IMR-90 (cell line): ENCODE data around the gene MRM1. TPM values are rescaled to one million over a fixed set of nuclear protein-coding genes. Genes with fewer than 3 reads are reported as not detected.

Source experiments
- ATAC-seq: fragments of 200-7000 bp; cut with Tn5 transposase; 2 replicates; pipeline ENCODE4 v1.9.1; 2020; ENCODE audit warnings: low read depth, mild to moderate bottlenecking, moderate library complexity
- BruUV-seq: library from RNA; stranded (reverse); fragments of 400-500 nt; replicated peaks from 2 replicates; lab custom pipeline; 2021; lab: Mats Ljungman, UMichigan
- CTCF ChIA-PET: fragments of 300-600 bp; formaldehyde crosslinking; extraction: SDS; loops from one replicate; lab custom pipeline; 2021; ENCODE audit warnings: antibody characterized with exemption; lab: Yijun Ruan, JAX
- POLR2A ChIA-PET: fragments of 300-600 bp; sonication (Branson Sonifier 250); formaldehyde crosslinking; loops from one replicate; lab custom pipeline; 2022; ENCODE audit warnings: antibody characterized with exemption; ENCODE audit not compliant: unreplicated experiment; lab: Charles Lee
- DNase-seq: peaks from one replicate; pipeline ENCODE4 v3.0.0; 2013
- H2AFZ ChIP-seq: replicated peaks from 2 replicates; pipeline ENCODE3; 2013; ENCODE audit warnings: low read length, mild to moderate bottlenecking; ENCODE audit not compliant: poor library complexity
- H2AK5ac ChIP-seq: 2 replicates; pipeline ENCODE4 v1.6.1; 2013; ENCODE audit warnings: low read depth, low read length, inconsistent platforms
- H2AK9ac ChIP-seq: replicated peaks from 2 replicates; pipeline ENCODE3; 2013; ENCODE audit warnings: mild to moderate bottlenecking, low read depth, low read length, moderate library complexity; ENCODE audit not compliant: poor library complexity
- H2BK120ac ChIP-seq: 2 replicates; pipeline ENCODE4 v1.6.1; 2013; ENCODE audit warnings: low read depth, low read length, inconsistent platforms
- H2BK15ac ChIP-seq: 3 replicates; pipeline ENCODE4 v1.6.1; 2013; ENCODE audit warnings: low read depth, low read length, inconsistent platforms
- H2BK20ac ChIP-seq: 2 replicates; pipeline ENCODE4 v1.6.1; 2013; ENCODE audit warnings: low read depth, mild to moderate bottlenecking, inconsistent platforms, low read length, moderate library complexity
- H2BK5ac ChIP-seq: 2 replicates; pipeline ENCODE4 v1.6.1; 2013; ENCODE audit warnings: mild to moderate bottlenecking, low read depth, low read length, inconsistent platforms; ENCODE audit not compliant: poor library complexity, severe bottlenecking
- H3K14ac ChIP-seq: replicated peaks from 2 replicates; pipeline ENCODE4 v1.6.1; 2013; ENCODE audit warnings: low read depth, low read length, inconsistent platforms
- H3K18ac ChIP-seq: 2 replicates; pipeline ENCODE4 v1.6.1; 2013; ENCODE audit warnings: low read depth, low read length, control low read depth
- H3K23ac ChIP-seq: 2 replicates; pipeline ENCODE4 v1.6.1; 2013; ENCODE audit warnings: low read depth, low read length, inconsistent platforms
- H3K27ac ChIP-seq: 2 replicates; pipeline ENCODE4 v1.5.1; 2013; ENCODE audit warnings: mild to moderate bottlenecking, control low read depth, low read length; ENCODE audit not compliant: insufficient read depth
- H3K27me3 ChIP-seq: 2 replicates; pipeline ENCODE4 v1.6.1; 2013; ENCODE audit warnings: low read length; ENCODE audit not compliant: control insufficient read depth, insufficient read depth
- H3K36me3 ChIP-seq: 2 replicates; pipeline ENCODE4 v1.6.1; 2013; ENCODE audit warnings: low read length, mixed read lengths; ENCODE audit not compliant: control insufficient read depth, insufficient read depth
- H3K4ac ChIP-seq: 2 replicates; pipeline ENCODE4 v1.6.1; 2013; ENCODE audit warnings: low read depth, low read length, inconsistent platforms
- H3K4me1 ChIP-seq: 2 replicates; pipeline ENCODE4 v1.6.1; 2013; ENCODE audit warnings: low read length, mixed read lengths; ENCODE audit not compliant: control insufficient read depth, insufficient read depth
- H3K4me2 ChIP-seq: 2 replicates; pipeline ENCODE4 v1.6.1; 2013; ENCODE audit warnings: low read depth, mild to moderate bottlenecking, control low read depth, low read length, moderate library complexity
- H3K4me3 ChIP-seq: 2 replicates; pipeline ENCODE4 v1.5.1; 2013; ENCODE audit warnings: low read depth, mild to moderate bottlenecking, control low read depth, low read length, moderate library complexity; ENCODE audit not compliant: insufficient read depth
- H3K56ac ChIP-seq: 2 replicates; pipeline ENCODE4 v1.6.1; 2013; ENCODE audit warnings: low read length, inconsistent platforms; ENCODE audit not compliant: insufficient read depth; ENCODE audit errors: extremely low read depth
- H3K79me1 ChIP-seq, 2 experiments: 2 replicates each; pipeline ENCODE4 v1.6.1; 2013; ENCODE audit warnings: low read length in 2 of 2, inconsistent platforms in 1 of 2, low read depth in 1 of 2
- H3K9ac ChIP-seq: 2 replicates; pipeline ENCODE4 v1.6.1; 2013; ENCODE audit warnings: low read depth, low read length, control low read depth
- H3K9me1 ChIP-seq: 2 replicates; pipeline ENCODE4 v1.6.1; 2013; ENCODE audit warnings: low read length, inconsistent platforms; ENCODE audit not compliant: insufficient read depth
- H3K9me3 ChIP-seq: 2 replicates; pipeline ENCODE4 v1.6.1; 2013; ENCODE audit warnings: low read length; ENCODE audit not compliant: control insufficient read depth, insufficient read depth
- H4K20me1 ChIP-seq: 2 replicates; pipeline ENCODE4 v1.6.1; 2013; ENCODE audit warnings: low read length, inconsistent platforms; ENCODE audit not compliant: insufficient read depth
- H4K5ac ChIP-seq: 2 replicates; pipeline ENCODE4 v1.6.1; 2013; ENCODE audit warnings: mild to moderate bottlenecking, low read depth, low read length, control low read depth
- H4K8ac ChIP-seq, 2 experiments: 2 replicates each; pipeline ENCODE4 v1.6.1; 2013; ENCODE audit warnings: low read depth in 2 of 2, low read length in 2 of 2, control low read depth in 1 of 2, inconsistent platforms in 1 of 2
- H4K91ac ChIP-seq: 2 replicates; pipeline ENCODE4 v1.6.1; 2013; ENCODE audit warnings: low read depth, low read length, inconsistent platforms; ENCODE audit not compliant: insufficient read depth
- BHLHE40 ChIP-seq: fragments of 150-350 bp; IDR thresholded peaks from 2 replicates; pipeline ENCODE4 v1.6.1; 2016; ENCODE audit warnings: mild to moderate bottlenecking, low read depth, low read length
- CHD1 ChIP-seq: IDR thresholded peaks from 2 replicates; pipeline ENCODE4 v1.6.1; 2012; ENCODE audit warnings: low read depth, low read length, improper control_type of control experiment
- ELK1 ChIP-seq: fragments of 150-350 bp; IDR thresholded peaks from 2 replicates; pipeline ENCODE4 v1.6.1; 2016; ENCODE audit warnings: low read depth, mild to moderate bottlenecking, low read length, moderate library complexity, borderline replicate concordance
- FOS ChIP-seq: fragments of 150-350 bp; IDR thresholded peaks from 2 replicates; pipeline ENCODE4 v1.6.1; 2016; ENCODE audit warnings: low read depth, low read length
- POLR2A ChIP-seq: IDR thresholded peaks from 2 replicates; pipeline ENCODE4 v1.6.1; 2012; ENCODE audit warnings: mild to moderate bottlenecking, low read depth, low read length
- RFX5 ChIP-seq: IDR thresholded peaks from 2 replicates; pipeline ENCODE4 v1.8.0; 2012; ENCODE audit warnings: low read depth, mild to moderate bottlenecking, low read length, moderate library complexity
- USF2 ChIP-seq: fragments of 150-350 bp; IDR thresholded peaks from 2 replicates; pipeline ENCODE4 v1.6.1; 2017; ENCODE audit warnings: mild to moderate bottlenecking, antibody characterized with exemption, low read length, low read depth
- WGBS, 2 experiments: methylation state at CpG; one replicate each; pipeline versions ENCODE4 v1.1.5 to v1.1.7; 2013; ENCODE audit warnings: missing lambda C conversion rate in 2 of 2; ENCODE audit not compliant: insufficient read length in 1 of 2; ENCODE audit errors: extremely low coverage in 2 of 2; 5-methylcytosine and 5-hydroxymethylcytosine counted together
- dilution Hi-C: fragments of 300-500 bp; cut with HindIII; formaldehyde crosslinking; loops from one replicate; pipeline ENCODE4 v1.14.3; 2018; ENCODE audit warnings: low sequenced_read_pairs; ENCODE audit not compliant: unreplicated experiment
- in situ Hi-C: fragments of 300-500 bp; cut with MboI; formaldehyde crosslinking; loops from 3 replicates; pipeline ENCODE4 v1.14.3; 2019; ENCODE audit warnings: low sequenced_read_pairs, inconsistent platforms, mixed read lengths
- intact Hi-C: fragments of 100-400 bp; cut with micrococcal nuclease; formaldehyde crosslinking; loops from 2 replicates; pipeline ENCODE4 v1.10.0; 2022
- polyA plus RNA-seq, 3 experiments: library from polyadenylated mRNA; depleted of rRNA; stranded (reverse); fragments of >200 nt; gene quantifications; 2 replicates each; pipeline ENCODE4 v1.2.3, GENCODE V29; 2012; ENCODE audit warnings: low replicate concordance in 1 of 3
- total RNA-seq: library from RNA; depleted of rRNA; stranded (reverse); fragments of >200 nt; gene quantifications from 2 replicates; pipeline ENCODE4 v1.2.3, GENCODE V29; 2012

MRM1 gene
- total and polyA plus RNA-seq, 2 of the 4 experiments (the other 2 are of a cell fraction), result 2.2 to 5.3 TPM

GRCh38 chr17:36575028-36575427 is 26.4 kb upstream of the MRM1 start:
- ChIA-PET POLR2A (no interaction called here), CTCF (no interaction called here)
- Histone ChIP-seq H3K27ac (no peak overlapping the region), H3K23ac (no peak overlapping the region), H4K20me1 (peaks cover 53% of the 10 kb centered on the region), H2AFZ (no peak overlapping the region), H2BK120ac (no peak overlapping the region), H3K36me3 (peaks cover 40% of the 10 kb centered on the region), H3K79me1 (peaks cover 17 to 57% of the 10 kb centered on the region in 2 experiments), H3K14ac (no peak overlapping the region), H2BK5ac (no peak overlapping the region), H3K4me1 (no peaks in the 10 kb centered on the region), H2BK20ac (no peak overlapping the region), H4K5ac (no peak overlapping the region), H2BK15ac (no peak overlapping the region), H3K18ac (no peak overlapping the region), H3K27me3 (no peaks in the 10 kb centered on the region), H2AK9ac (no peak overlapping the region), H4K8ac (no peak overlapping the region), H3K4ac (no peak overlapping the region), H2AK5ac (no peak overlapping the region), H3K9me1 (peaks cover 7% of the 10 kb centered on the region), H3K56ac (no peak overlapping the region), H4K91ac (no peak overlapping the region), H3K9me3 (no peaks in the 10 kb centered on the region), H3K4me3 (no peak overlapping the region), H3K9ac (no peak overlapping the region), H3K4me2 (no peak overlapping the region)
- intact Hi-C loops (no loop called here), in situ Hi-C loops (no loop called here), dilution Hi-C loops (no loop called here)
- no TSS peak for BruUV-seq
- TF ChIP-seq CHD1 (no peak), USF2 (no peak), ELK1 (no peak), FOS (no peak), RFX5 (no peak), BHLHE40 (no peak), POLR2A (no peak)
- 100% methylated on average over 1 of the region's 12 CpGs; no CpG with 5 or more reads in 1 of the 2 experiments for WGBS, 2 experiments
- DNase-seq (no peak), ATAC-seq (no peak)
